Measurements from ENCODE around the gene FBXO4.

DNA sequence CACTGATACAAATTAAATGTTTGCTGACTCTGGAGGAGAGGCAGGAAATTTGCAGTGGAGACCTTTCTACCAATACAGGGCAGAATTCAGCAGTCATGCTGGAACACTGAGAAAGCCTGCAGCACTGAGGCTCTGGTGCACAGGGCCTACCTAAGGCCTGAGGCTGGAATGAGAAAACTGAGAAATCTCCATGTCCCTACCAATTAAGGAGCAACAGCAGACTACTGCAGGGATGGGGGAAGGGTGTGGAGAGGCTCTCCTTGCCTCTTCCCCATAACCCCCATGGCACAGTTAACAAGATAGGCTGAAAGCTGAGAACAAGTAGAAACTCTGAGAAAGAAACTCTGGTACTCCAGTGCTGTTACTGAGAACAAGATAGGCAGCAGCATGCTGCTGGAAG is 10.5 kb downstream of the FBXO4 start:
- no peak for TF ChIP-seq POLR2A (IDR thresholded peaks at IDR 0.05)
- TF ChIP-seq, protein P1, sequence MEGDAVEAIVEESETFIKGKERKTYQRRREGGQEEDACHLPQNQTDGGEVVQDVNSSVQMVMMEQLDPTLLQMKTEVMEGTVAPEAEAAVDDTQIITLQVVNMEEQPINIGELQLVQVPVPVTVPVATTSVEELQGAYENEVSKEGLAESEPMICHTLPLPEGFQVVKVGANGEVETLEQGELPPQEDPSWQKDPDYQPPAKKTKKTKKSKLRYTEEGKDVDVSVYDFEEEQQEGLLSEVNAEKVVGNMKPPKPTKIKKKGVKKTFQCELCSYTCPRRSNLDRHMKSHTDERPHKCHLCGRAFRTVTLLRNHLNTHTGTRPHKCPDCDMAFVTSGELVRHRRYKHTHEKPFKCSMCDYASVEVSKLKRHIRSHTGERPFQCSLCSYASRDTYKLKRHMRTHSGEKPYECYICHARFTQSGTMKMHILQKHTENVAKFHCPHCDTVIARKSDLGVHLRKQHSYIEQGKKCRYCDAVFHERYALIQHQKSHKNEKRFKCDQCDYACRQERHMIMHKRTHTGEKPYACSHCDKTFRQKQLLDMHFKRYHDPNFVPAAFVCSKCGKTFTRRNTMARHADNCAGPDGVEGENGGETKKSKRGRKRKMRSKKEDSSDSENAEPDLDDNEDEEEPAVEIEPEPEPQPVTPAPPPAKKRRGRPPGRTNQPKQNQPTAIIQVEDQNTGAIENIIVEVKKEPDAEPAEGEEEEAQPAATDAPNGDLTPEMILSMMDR (IDR thresholded peaks at IDR 0.05 in 4 of 5, conservative IDR thresholded peaks at IDR 0.05 in 1 of 5): no peak

Data from gastrocnemius medialis (tissue), 4 donors.